Naive thymus-derived CD4-positive, alpha-beta T cell (primary cell): ENCODE data around the gene PITHD1. TPM values are rescaled to one million over a fixed set of nuclear protein-coding genes. Genes with fewer than 3 reads are reported as not detected.
"Not testable (repeated sequence)": the region's sequence is repeated elsewhere in the genome, so short reads cannot be mapped to it uniquely, and the experiment has no call there.

Experiments used
- ATAC-seq: fragments of 150-1000 bp; cut with Tn5 transposase; 2 replicates; pipeline ENCODE4 v1.10.0; 2021; ENCODE audit warnings: mild to moderate bottlenecking, moderate library complexity
- CTCF ChIA-PET: fragments of 350-600 bp; sonication (Branson Sonifier 250); formaldehyde crosslinking; loops from one replicate; lab custom pipeline; 2021; ENCODE audit warnings: antibody characterized with exemption; lab: Charles Lee
- POLR2A ChIA-PET: fragments of 350-600 bp; sonication (Branson Sonifier 250); formaldehyde crosslinking; loops from one replicate; lab custom pipeline; 2021; ENCODE audit warnings: antibody characterized with exemption, inconsistent platforms; lab: Charles Lee
- DNase-seq, 9 donors: peaks; one replicate each; pipeline versions ENCODE4 v3.0.0 to v3.0.0-alpha.2; 2020 to 2022; ENCODE audit warnings: mixed read lengths in 1 of 9
- H3K27ac ChIP-seq: one replicate; pipeline ENCODE4 v1.7.0; 2013; ENCODE audit warnings: mild to moderate bottlenecking, low read depth, low read length, moderate library complexity
- H3K27me3 ChIP-seq, 2 donors: one replicate each; pipeline ENCODE4 v1.7.0; 2013; ENCODE audit warnings: low read length in 2 of 2, mild to moderate bottlenecking in 2 of 2, moderate library complexity in 2 of 2; ENCODE audit not compliant: control insufficient read depth in 2 of 2, insufficient read depth in 2 of 2
- H3K36me3 ChIP-seq, 3 experiments: 1 replicate in 2 of 3; 2 replicates in 1 of 3; pipeline ENCODE4 v1.7.0; 2013; ENCODE audit warnings: low read length in 3 of 3, mild to moderate bottlenecking in 3 of 3, moderate library complexity in 1 of 3; ENCODE audit not compliant: insufficient read depth in 3 of 3, control insufficient read depth in 2 of 3
- H3K4me1 ChIP-seq, 2 donors: one replicate each; pipeline ENCODE4 v1.7.0; 2013; ENCODE audit warnings: low read length in 2 of 2, mild to moderate bottlenecking in 2 of 2, moderate library complexity in 1 of 2; ENCODE audit not compliant: control insufficient read depth in 2 of 2, insufficient read depth in 2 of 2
- H3K4me3 ChIP-seq: 2 replicates; pipeline ENCODE4 v1.7.0; 2013; ENCODE audit warnings: mild to moderate bottlenecking, low read length
- H3K9me3 ChIP-seq, 3 experiments: 1 replicate in 2 of 3; 2 replicates in 1 of 3; pipeline ENCODE4 v1.7.0; 2013; ENCODE audit warnings: low read length in 3 of 3; ENCODE audit not compliant: control insufficient read depth in 2 of 3
- H3K27ac Mint-ChIP-seq, 9 donors: one replicate each; pipeline ENCODE4 v1.8.0; 2020 to 2022; ENCODE audit warnings: mixed read lengths in 9 of 9, mild to moderate bottlenecking in 8 of 9, moderate library complexity in 5 of 9, inconsistent platforms in 2 of 9
- H3K27me3 Mint-ChIP-seq, 5 donors: one replicate each; pipeline ENCODE4 v1.8.0; 2021 to 2022; ENCODE audit warnings: mixed read lengths in 5 of 5, mild to moderate bottlenecking in 1 of 5
- H3K36me3 Mint-ChIP-seq, 5 donors: one replicate each; pipeline ENCODE4 v1.8.0; 2020 to 2022; ENCODE audit warnings: mixed read lengths in 5 of 5, mild to moderate bottlenecking in 3 of 5, inconsistent platforms in 1 of 5
- H3K4me1 Mint-ChIP-seq, 7 donors: one replicate each; pipeline ENCODE4 v1.8.0; 2020 to 2022; ENCODE audit warnings: mixed read lengths in 7 of 7, mild to moderate bottlenecking in 3 of 7, inconsistent platforms in 1 of 7
- H3K4me3 Mint-ChIP-seq, 10 donors: one replicate each; pipeline ENCODE4 v1.8.0; 2020 to 2022; ENCODE audit warnings: mild to moderate bottlenecking in 10 of 10, mixed read lengths in 10 of 10, moderate library complexity in 6 of 10, inconsistent platforms in 2 of 10
- H3K9me3 Mint-ChIP-seq, 11 donors: one replicate each; pipeline ENCODE4 v1.8.0; 2020 to 2022; ENCODE audit warnings: mixed read lengths in 11 of 11, mild to moderate bottlenecking in 4 of 11, inconsistent platforms in 1 of 11, moderate library complexity in 1 of 11
- intact Hi-C, 2 donors: fragments of 100-400 bp; cut with micrococcal nuclease; formaldehyde crosslinking; loops; one replicate each; pipeline ENCODE4 v1.15.1; 2023
- polyA plus RNA-seq, 2 donors: library from polyadenylated mRNA; unstranded; fragments of 300-500 nt; fragmentation: Illumina TruSeq; gene quantifications; one replicate each; pipeline ENCODE4 v1.2.3, GENCODE V29; 2021
- total RNA-seq, 6 experiments: library from RNA in 5 of 6; stranded (reverse) in 5 of 6; gene quantifications; 1 replicate in 5 of 6; 2 replicates in 1 of 6; pipeline ENCODE4 v1.2.3 and lab custom pipeline; 2021 to 2026

Gene PITHD1
- total and polyA plus RNA-seq, 7 experiments from 2014 or later, result 57.6 to 88.9 (median 81.8) TPM

- H3K27ac ChIP-seq, H3K36me3 Mint-ChIP-seq, H3K9me3 Mint-ChIP-seq, H3K4me3 Mint-ChIP-seq, H3K36me3 ChIP-seq, H3K27me3 ChIP-seq, intact Hi-C loops, H3K4me1 ChIP-seq, ATAC-seq, H3K27ac Mint-ChIP-seq, DNase-seq, H3K4me3 ChIP-seq, H3K9me3 ChIP-seq: not testable (repeated sequence)
- POLR2A ChIA-PET, result interaction anchor here (1.5 kb wide), 1 partner anchor 9 kb away, joined by 5 read pairs; the partner anchor contains the start of gene HMGCL
- CTCF ChIA-PET, result interaction anchor here (1.3 kb wide), 1 partner anchor 24 kb away, joined by 3 read pairs; no protein-coding TSS in a partner anchor
- Mint-ChIP-seq H3K4me1 (peaks cover 0 to 14% (median 12%) of the 10 kb centered on the region in 7 donors), H3K27me3 (peaks cover 0 to 24% (median 0%) of the 10 kb centered on the region in 5 donors)
Observed at GRCh38 chr1:23834156-23834555, 55.9 kb downstream of the PITHD1 start.

- peaks cover 0 to 24% (median 0%) of the 10 kb centered on the region in 5 donors for H3K27me3 Mint-ChIP-seq
- DNase-seq (no peak), ATAC-seq (no peak)
- Histone ChIP-seq H3K4me1 (peaks cover 6% of the 10 kb centered on the region in 2 donors), H3K27me3 (no peaks in the 10 kb centered on the region), H3K27ac (no peak overlapping the region), H3K9me3 (no peaks in the 10 kb centered on the region), H3K36me3 (no peaks in the 10 kb centered on the region), H3K4me3 (no peak overlapping the region)
- H3K4me1 Mint-ChIP-seq, result peaks cover 0 to 14% (median 12%) of the 10 kb centered on the region in 7 donors
- intact Hi-C loops, result no loop called here
- H3K4me3 Mint-ChIP-seq, result no peak overlapping the region
- H3K27ac Mint-ChIP-seq, result no peak overlapping the region
- CTCF ChIA-PET, result no interaction called here
- no peaks in the 10 kb centered on the region for H3K36me3 Mint-ChIP-seq
- POLR2A ChIA-PET, result interaction anchor here (0.6 kb wide), 1 partner anchor 28 kb away, joined by 3 read pairs; no protein-coding TSS in a partner anchor
- peaks cover 0 to 1% (median 0%) of the 10 kb centered on the region in 11 donors for H3K9me3 Mint-ChIP-seq
Observed at GRCh38 chr1:23836037-23836436, 57.8 kb downstream of the PITHD1 start.

Other genes starting within 250 kb of the PITHD1 start
- 10 to 100 TPM in 1 of 5 experiments, 1 to 10 TPM in 1, under 1 TPM in 2, not detected in 1; 0.14 to 65.7 (median 2.5) TPM for gene E2F2, start 247.2 kb upstream of the PITHD1 start, total RNA-seq
- gene E2F2, start 247.2 kb upstream of the PITHD1 start, polyA plus RNA-seq, result not detected
- 10 to 100 TPM; 14.8 to 89.4 (median 34.1) TPM for gene ID3, start 218.9 kb upstream of the PITHD1 start, total RNA-seq
- gene ID3, start 218.9 kb upstream of the PITHD1 start, polyA plus RNA-seq, result 10 to 100 TPM; 13.0 to 28.3 TPM
- gene RPL11, start 86.6 kb upstream of the PITHD1 start, total RNA-seq, result 1,000 to 10,000 TPM; 1,206 to 2,420 (median 2,172) TPM
- 1,000 to 10,000 TPM; 1,567 to 2,009 TPM for gene RPL11, start 86.6 kb upstream of the PITHD1 start, polyA plus RNA-seq
- 10 to 100 TPM; 28.0 to 36.1 (median 30.4) TPM for gene ELOA, start 34.9 kb upstream of the PITHD1 start, total RNA-seq
- gene ELOA, start 34.9 kb upstream of the PITHD1 start, polyA plus RNA-seq, result 10 to 100 TPM; 20.3 to 30.8 TPM
- gene LYPLA2, start 12.7 kb downstream of the PITHD1 start, total RNA-seq, result 10 to 100 TPM; 40.7 to 83.8 (median 48.2) TPM
- gene LYPLA2, start 12.7 kb downstream of the PITHD1 start, polyA plus RNA-seq, result 100 to 1,000 TPM in 1 of 2 donors, 10 to 100 TPM in 1; 83.9 to 124 TPM
- 10 to 100 TPM in 4 of 5 experiments, 1 to 10 TPM in 1; 8.1 to 21.4 (median 12.7) TPM for gene GALE, start 22.3 kb downstream of the PITHD1 start, total RNA-seq
- gene GALE, start 22.3 kb downstream of the PITHD1 start, polyA plus RNA-seq, result 10 to 100 TPM in 1 of 2 donors, 1 to 10 TPM in 1; 8.5 to 11.5 TPM
- 10 to 100 TPM; 16.2 to 38.9 (median 27.3) TPM for gene HMGCL, start 47.0 kb downstream of the PITHD1 start, total RNA-seq
- gene HMGCL, start 47.0 kb downstream of the PITHD1 start, polyA plus RNA-seq, result 10 to 100 TPM; 35.3 to 38.5 TPM
- gene FUCA1, start 89.9 kb downstream of the PITHD1 start, total RNA-seq, result 10 to 100 TPM in 3 of 5 experiments, 1 to 10 TPM in 2; 4.9 to 62.7 (median 16.3) TPM
- gene FUCA1, start 89.9 kb downstream of the PITHD1 start, polyA plus RNA-seq, result 10 to 100 TPM; 11.5 to 18.2 TPM
- gene CNR2, start 134.9 kb downstream of the PITHD1 start, total RNA-seq, result 1 to 10 TPM in 1 of 5 experiments, under 1 TPM in 4; 0.05 to 2.8 (median 0.24) TPM
- under 1 TPM in 1 of 2 donors, not detected in 1; 0.17 TPM for gene CNR2, start 134.9 kb downstream of the PITHD1 start, polyA plus RNA-seq
- 100 to 1,000 TPM; 139 to 180 (median 161) TPM for gene PNRC2, start 181.4 kb downstream of the PITHD1 start, total RNA-seq
- 100 to 1,000 TPM; 142 to 151 TPM for gene PNRC2, start 181.4 kb downstream of the PITHD1 start, polyA plus RNA-seq
- 100 to 1,000 TPM; 170 to 252 (median 193) TPM for gene SRSF10, start 201.9 kb downstream of the PITHD1 start, total RNA-seq
- 100 to 1,000 TPM; 108 to 132 TPM for gene SRSF10, start 201.9 kb downstream of the PITHD1 start, polyA plus RNA-seq